ENCODE results near the gene IRF7.
"Not testable (repeated sequence)": the region's sequence is repeated elsewhere in the genome, so short reads cannot be mapped to it uniquely, and the experiment has no call there.

DNA sequence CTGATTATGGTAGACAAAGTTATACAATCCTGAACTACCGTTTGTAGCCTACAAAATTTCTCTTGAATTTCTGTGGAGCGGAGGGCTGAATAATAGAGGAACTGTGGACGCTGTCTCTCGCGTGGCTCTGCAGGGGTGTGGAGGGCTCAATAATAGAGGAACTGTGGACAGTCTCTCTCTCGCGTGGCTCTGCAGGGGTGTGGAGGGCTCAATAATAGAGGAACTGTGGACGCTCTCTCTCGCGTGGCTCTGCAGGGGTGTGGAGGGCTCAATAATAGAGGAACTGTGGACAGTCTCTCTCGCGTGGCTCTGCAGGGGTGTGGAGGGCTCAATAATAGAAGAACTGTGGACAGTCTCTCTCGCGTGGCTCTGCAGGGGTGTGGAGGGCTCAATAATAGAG is 37.4 kb upstream of the IRF7 start:
- TF ChIP-seq, protein P1, sequence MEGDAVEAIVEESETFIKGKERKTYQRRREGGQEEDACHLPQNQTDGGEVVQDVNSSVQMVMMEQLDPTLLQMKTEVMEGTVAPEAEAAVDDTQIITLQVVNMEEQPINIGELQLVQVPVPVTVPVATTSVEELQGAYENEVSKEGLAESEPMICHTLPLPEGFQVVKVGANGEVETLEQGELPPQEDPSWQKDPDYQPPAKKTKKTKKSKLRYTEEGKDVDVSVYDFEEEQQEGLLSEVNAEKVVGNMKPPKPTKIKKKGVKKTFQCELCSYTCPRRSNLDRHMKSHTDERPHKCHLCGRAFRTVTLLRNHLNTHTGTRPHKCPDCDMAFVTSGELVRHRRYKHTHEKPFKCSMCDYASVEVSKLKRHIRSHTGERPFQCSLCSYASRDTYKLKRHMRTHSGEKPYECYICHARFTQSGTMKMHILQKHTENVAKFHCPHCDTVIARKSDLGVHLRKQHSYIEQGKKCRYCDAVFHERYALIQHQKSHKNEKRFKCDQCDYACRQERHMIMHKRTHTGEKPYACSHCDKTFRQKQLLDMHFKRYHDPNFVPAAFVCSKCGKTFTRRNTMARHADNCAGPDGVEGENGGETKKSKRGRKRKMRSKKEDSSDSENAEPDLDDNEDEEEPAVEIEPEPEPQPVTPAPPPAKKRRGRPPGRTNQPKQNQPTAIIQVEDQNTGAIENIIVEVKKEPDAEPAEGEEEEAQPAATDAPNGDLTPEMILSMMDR (IDR thresholded peaks at IDR 0.05 in 8 of 11, conservative IDR thresholded peaks at IDR 0.05 in 3 of 11), result not testable (repeated sequence)
- TF ChIP-seq POLR2AphosphoS5 (IDR thresholded peaks at IDR 0.05), result not testable (repeated sequence)

Measured in spleen (tissue), 7 donors.